HG03095 (cell line): ENCODE measurements around the gene CXCL13.
"Not testable (repeated sequence)": the region's sequence is repeated elsewhere in the genome, so short reads cannot be mapped to it uniquely, and the experiment has no call there.

Experiments
- ATAC-seq: cut with Tn5 transposase; IDR thresholded peaks from one replicate; pipeline ENCODE4 v1.9.1; 2021; ENCODE audit warnings: moderate library complexity; ENCODE audit not compliant: unreplicated experiment

CXCL13 gene

DNA sequence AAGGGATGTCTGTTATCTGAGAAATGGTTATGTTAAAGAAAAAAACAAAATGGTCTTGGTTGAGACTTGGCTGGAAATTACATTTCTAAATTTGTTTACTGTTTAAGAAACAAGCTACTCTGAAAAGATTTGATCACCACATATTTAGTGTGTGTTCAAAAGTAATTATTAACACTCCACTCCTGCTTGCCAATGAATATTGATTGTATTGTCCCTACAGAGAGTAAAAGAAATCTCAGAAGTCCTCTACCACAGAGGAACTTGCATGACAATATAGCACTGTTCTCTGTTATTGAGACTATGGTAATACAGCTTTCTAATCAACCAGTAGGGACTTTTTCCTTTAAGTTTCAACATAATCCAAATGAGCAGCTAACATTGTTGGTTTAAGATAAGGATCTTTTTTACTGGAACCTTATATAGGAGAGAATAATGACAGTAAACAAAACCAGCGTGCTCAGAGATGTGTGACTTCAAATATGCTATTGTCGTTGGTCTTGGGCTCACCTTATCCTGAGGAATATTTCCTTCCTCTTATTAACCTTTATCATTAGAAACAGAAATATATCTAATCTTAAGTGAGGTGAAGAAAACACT, 47.6 kb downstream of the CXCL13 start:
- no peak for ATAC-seq

DNA sequence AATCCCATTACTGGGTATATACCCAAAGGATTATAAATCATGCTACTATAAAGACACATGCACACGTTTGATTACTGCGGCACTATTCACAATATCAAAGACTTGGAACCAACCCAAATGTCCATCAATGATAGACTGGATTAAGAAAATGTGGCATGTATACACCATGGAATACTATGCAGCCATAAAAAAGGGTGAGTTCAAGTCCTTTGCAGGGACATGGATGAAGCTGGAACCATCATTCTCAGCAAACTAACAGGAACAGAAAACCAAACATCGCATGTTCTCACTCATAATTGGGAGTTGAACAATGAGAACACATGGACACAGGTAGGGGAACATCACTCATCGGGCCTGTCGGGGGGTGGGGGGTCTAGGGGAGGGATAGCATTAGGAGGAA, 54.7 kb downstream of the CXCL13 start:
- not testable (repeated sequence) for ATAC-seq
